Testis (tissue), 3 donors: ENCODE measurements around the gene TRIM8. TPM values are rescaled to one million over a fixed set of nuclear protein-coding genes. Genes with fewer than 3 reads are reported as not detected.
A peak's percentile ranks its signal among the peaks of the same experiment; 100 is the strongest.

ENCODE experiments used
- DNase-seq: peaks from one replicate; pipeline ENCODE4 v3.0.0-alpha.2; 2019
- H3K27ac ChIP-seq, 2 donors: fragments of 200-600 bp; sonication (generic); one replicate each; pipeline ENCODE4 v1.5.1; 2019
- H3K27me3 ChIP-seq: fragments of 200-600 bp; sonication (generic); one replicate; pipeline ENCODE4 v1.5.1; 2019
- H3K36me3 ChIP-seq: fragments of 200-600 bp; sonication (generic); one replicate; pipeline ENCODE4 v1.5.1; 2017; ENCODE audit warnings: low read depth; ENCODE audit errors: missing control alignments
- H3K4me1 ChIP-seq: fragments of 200-600 bp; sonication (generic); one replicate; pipeline ENCODE4 v1.5.1; 2019
- H3K4me3 ChIP-seq, 2 donors: fragments of 200-600 bp; sonication (generic); one replicate each; pipeline ENCODE4 v1.5.1; 2017 to 2019
- H3K9me3 ChIP-seq: fragments of 200-600 bp; sonication (generic); one replicate; pipeline ENCODE4 v1.5.1; 2017
- CTCF ChIP-seq, 3 experiments: fragments of 450-650 bp in 2 of 3; fragments of 200-600 bp in 1 of 3; sonication (generic) in 1 of 3; IDR thresholded peaks; one replicate each; pipeline ENCODE4 v1.5.1; 2016 to 2019; ENCODE audit warnings: antibody characterized with exemption in 3 of 3, mild to moderate bottlenecking in 2 of 3, moderate library complexity in 1 of 3
- POLR2A ChIP-seq: fragments of 450-650 bp; IDR thresholded peaks from one replicate; pipeline ENCODE4 v1.6.1; 2017; ENCODE audit warnings: antibody characterized with exemption, mild to moderate bottlenecking, moderate library complexity
- WGBS, 2 donors: methylation state at CpG; one replicate each; pipeline ENCODE4 v1.1.5; 2018; 5-methylcytosine and 5-hydroxymethylcytosine counted together
- intact Hi-C: fragments of 100-400 bp; cut with DNase I; formaldehyde crosslinking; loops from one replicate; pipeline ENCODE4 v1.15.1; 2023; ENCODE audit warnings: low total_unique reads
- polyA plus RNA-seq: library from polyadenylated mRNA; stranded (reverse); fragments of 350-450 nt; fragmentation: Illumina TruSeq; extraction: RNeasy Lipid Tissue Mini Kit (QIAGEN cat#74804); gene quantifications from one replicate; pipeline ENCODE4 v1.2.3, GENCODE V29; 2014; ENCODE audit warnings: low read depth, low replicate concordance; ENCODE audit not compliant: insufficient read depth
- total RNA-seq, 2 donors: library from RNA; depleted of rRNA; stranded (reverse); fragments of >200 nt; gene quantifications; one replicate each; pipeline ENCODE4 v1.2.3, GENCODE V29; 2016

TRIM8 gene
- total and polyA plus RNA-seq, 3 donors from 2014 or later, result 69.8 to 170 (median 114) TPM

- Histone ChIP-seq H3K4me1 (peaks cover 55% of the 10 kb centered on the region), H3K9me3 (no peaks in the 10 kb centered on the region), H3K27me3 (no peaks in the 10 kb centered on the region), H3K36me3 (no peaks in the 10 kb centered on the region), H3K27ac (peak overlapping the region; percentile 41 to 68), H3K4me3 (no peak overlapping the region)
- WGBS, 2 donors, result 71 to 73% methylated on average over 3 to 4 of the region's 4 CpGs
- TF ChIP-seq CTCF (IDR thresholded peaks at IDR 0.05), result no peak
- TF ChIP-seq POLR2A, result no peak
- intact Hi-C loops, result no loop called here
- DNase-seq, result no peak
Observed at GRCh38 chr10:102634686-102635085, 9.6 kb upstream of the TRIM8 start.

- Histone ChIP-seq H3K27ac (no peak overlapping the region), H3K4me1 (peaks cover 48% of the 10 kb centered on the region), H3K9me3 (no peaks in the 10 kb centered on the region), H3K27me3 (no peaks in the 10 kb centered on the region), H3K36me3 (no peaks in the 10 kb centered on the region), H3K4me3 (no peak overlapping the region)
- 69% methylated on average over 4 of the region's 4 CpGs for WGBS, 2 donors
- DNase-seq, result no peak
- TF ChIP-seq CTCF (IDR thresholded peaks at IDR 0.05), result no peak
- intact Hi-C loops, result no loop called here
Observed at GRCh38 chr10:102635377-102635776, 8.9 kb upstream of the TRIM8 start.

- no peaks in the 10 kb centered on the region for H3K36me3 ChIP-seq
Observed at GRCh38 chr10:102639537-102639936, 4.7 kb upstream of the TRIM8 start.

DNA sequence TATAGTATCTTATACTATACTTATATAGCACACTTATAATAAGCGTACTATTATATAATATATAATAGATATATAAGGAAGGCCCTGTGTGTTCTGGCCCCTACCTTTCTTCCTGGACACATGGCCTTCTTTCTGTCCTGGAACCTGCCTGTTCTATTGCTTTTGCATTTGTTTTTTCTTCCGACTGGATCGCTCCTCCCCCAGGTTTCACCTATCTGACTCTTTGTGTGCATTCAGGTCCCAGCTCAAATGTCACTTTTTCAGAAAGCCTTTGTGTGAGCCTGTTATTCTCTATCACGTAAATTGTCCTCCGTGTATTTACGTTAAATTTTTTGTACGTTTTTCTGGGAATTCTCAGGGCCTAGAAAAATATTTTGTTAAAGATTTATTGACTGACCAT lies 2.9 kb upstream of the TRIM8 start:
- 6 to 9% methylated on average over 7 of the region's 7 CpGs for WGBS, 2 donors
- no peaks in the 10 kb centered on the region for H3K9me3 ChIP-seq
- H3K4me1 ChIP-seq, result peaks cover 5% of the 10 kb centered on the region
- DNase-seq, result no peak
- TF ChIP-seq POLR2A (no peak), CTCF (IDR thresholded peaks at IDR 0.05) (no peak)
- H3K4me3 ChIP-seq, result peak overlapping the region; percentile 79 to 81
- H3K27ac ChIP-seq, result peak overlapping the region; percentile 96 to 99
- H3K36me3 ChIP-seq, result no peaks in the 10 kb centered on the region
- intact Hi-C loops, result loop anchor here (5.0 to 10.0 kb wide), 2 partner anchors 71 to 137 kb away; partner anchors contain the start of genes ACTR1A, ARL3, SFXN2 and SUFU
- no peaks in the 10 kb centered on the region for H3K27me3 ChIP-seq

More at GRCh38 chr10:102639537-102639936, 4.7 kb upstream of the TRIM8 start:
- 18 to 20% methylated on average over 2 of the region's 2 CpGs for WGBS, 2 donors
- H3K9me3 ChIP-seq, result no peaks in the 10 kb centered on the region
- intact Hi-C loops, result no loop called here
- DNase-seq, result no peak
- TF ChIP-seq CTCF (IDR thresholded peaks at IDR 0.05) (no peak), POLR2A (no peak)
- peaks cover 12% of the 10 kb centered on the region for H3K4me1 ChIP-seq
- H3K4me3 ChIP-seq, result no peak overlapping the region
- no peak overlapping the region for H3K27ac ChIP-seq
- no peaks in the 10 kb centered on the region for H3K27me3 ChIP-seq
